HL-60 (cell line): ENCODE results near the gene IPP.

Experiments used
- GABPA ChIP-seq: IDR thresholded peaks from 2 replicates; pipeline ENCODE4 v1.6.1; 2012; ENCODE audit warnings: low read depth
- POLR2AphosphoS5 ChIP-seq: IDR thresholded peaks from 2 replicates; pipeline ENCODE4 v1.6.1; 2012; ENCODE audit warnings: low read depth
- TF ChIP-seq, protein P1 (sequence below): IDR thresholded peaks from one replicate; pipeline ENCODE4 v1.5.1; 2011; ENCODE audit warnings: low read length, control low read depth, inconsistent platforms; ENCODE audit not compliant: insufficient read depth

DNA sequence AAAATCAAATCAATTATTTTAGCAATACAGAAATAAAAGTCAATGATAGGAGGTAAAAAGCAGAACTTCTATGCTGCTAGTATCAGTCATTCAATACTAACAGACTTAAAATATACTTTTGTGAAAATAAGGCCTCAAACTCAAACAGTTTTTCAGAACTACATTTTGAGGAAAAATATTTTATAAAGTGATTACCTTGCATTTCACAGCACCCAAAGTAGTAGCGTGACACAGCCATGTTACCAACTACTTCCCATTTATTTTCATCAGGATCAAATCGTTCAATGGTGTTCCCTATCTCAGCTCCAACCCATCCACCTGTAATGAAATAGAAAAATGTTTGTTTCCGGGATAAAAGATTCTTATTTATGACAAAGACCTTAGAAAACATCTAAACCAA, 33.8 kb downstream of the IPP start:
- TF ChIP-seq, protein P1, sequence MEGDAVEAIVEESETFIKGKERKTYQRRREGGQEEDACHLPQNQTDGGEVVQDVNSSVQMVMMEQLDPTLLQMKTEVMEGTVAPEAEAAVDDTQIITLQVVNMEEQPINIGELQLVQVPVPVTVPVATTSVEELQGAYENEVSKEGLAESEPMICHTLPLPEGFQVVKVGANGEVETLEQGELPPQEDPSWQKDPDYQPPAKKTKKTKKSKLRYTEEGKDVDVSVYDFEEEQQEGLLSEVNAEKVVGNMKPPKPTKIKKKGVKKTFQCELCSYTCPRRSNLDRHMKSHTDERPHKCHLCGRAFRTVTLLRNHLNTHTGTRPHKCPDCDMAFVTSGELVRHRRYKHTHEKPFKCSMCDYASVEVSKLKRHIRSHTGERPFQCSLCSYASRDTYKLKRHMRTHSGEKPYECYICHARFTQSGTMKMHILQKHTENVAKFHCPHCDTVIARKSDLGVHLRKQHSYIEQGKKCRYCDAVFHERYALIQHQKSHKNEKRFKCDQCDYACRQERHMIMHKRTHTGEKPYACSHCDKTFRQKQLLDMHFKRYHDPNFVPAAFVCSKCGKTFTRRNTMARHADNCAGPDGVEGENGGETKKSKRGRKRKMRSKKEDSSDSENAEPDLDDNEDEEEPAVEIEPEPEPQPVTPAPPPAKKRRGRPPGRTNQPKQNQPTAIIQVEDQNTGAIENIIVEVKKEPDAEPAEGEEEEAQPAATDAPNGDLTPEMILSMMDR, result no peak
- no peak for TF ChIP-seq POLR2AphosphoS5
- TF ChIP-seq GABPA, result no peak
